A549 (cell line): ENCODE data around the gene GCK.

Source experiments
- TF ChIP-seq, protein P1 (sequence below): fragments of 200-600 bp; sonication (generic); IDR thresholded peaks from 2 replicates; pipeline ENCODE4 v1.6.1; 2016; ENCODE audit warnings: antibody characterized with exemption, mild to moderate bottlenecking, moderate library complexity
- TF ChIP-seq, protein P2 (sequence below): fragments of >200 bp; sonication (Bioruptor Twin); formaldehyde crosslinking; IDR thresholded peaks from 3 replicates; pipeline ENCODE4 v1.5.1; 2016

- TF ChIP-seq, protein P1, sequence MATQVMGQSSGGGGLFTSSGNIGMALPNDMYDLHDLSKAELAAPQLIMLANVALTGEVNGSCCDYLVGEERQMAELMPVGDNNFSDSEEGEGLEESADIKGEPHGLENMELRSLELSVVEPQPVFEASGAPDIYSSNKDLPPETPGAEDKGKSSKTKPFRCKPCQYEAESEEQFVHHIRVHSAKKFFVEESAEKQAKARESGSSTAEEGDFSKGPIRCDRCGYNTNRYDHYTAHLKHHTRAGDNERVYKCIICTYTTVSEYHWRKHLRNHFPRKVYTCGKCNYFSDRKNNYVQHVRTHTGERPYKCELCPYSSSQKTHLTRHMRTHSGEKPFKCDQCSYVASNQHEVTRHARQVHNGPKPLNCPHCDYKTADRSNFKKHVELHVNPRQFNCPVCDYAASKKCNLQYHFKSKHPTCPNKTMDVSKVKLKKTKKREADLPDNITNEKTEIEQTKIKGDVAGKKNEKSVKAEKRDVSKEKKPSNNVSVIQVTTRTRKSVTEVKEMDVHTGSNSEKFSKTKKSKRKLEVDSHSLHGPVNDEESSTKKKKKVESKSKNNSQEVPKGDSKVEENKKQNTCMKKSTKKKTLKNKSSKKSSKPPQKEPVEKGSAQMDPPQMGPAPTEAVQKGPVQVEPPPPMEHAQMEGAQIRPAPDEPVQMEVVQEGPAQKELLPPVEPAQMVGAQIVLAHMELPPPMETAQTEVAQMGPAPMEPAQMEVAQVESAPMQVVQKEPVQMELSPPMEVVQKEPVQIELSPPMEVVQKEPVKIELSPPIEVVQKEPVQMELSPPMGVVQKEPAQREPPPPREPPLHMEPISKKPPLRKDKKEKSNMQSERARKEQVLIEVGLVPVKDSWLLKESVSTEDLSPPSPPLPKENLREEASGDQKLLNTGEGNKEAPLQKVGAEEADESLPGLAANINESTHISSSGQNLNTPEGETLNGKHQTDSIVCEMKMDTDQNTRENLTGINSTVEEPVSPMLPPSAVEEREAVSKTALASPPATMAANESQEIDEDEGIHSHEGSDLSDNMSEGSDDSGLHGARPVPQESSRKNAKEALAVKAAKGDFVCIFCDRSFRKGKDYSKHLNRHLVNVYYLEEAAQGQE, result no peak
- TF ChIP-seq, protein P2, sequence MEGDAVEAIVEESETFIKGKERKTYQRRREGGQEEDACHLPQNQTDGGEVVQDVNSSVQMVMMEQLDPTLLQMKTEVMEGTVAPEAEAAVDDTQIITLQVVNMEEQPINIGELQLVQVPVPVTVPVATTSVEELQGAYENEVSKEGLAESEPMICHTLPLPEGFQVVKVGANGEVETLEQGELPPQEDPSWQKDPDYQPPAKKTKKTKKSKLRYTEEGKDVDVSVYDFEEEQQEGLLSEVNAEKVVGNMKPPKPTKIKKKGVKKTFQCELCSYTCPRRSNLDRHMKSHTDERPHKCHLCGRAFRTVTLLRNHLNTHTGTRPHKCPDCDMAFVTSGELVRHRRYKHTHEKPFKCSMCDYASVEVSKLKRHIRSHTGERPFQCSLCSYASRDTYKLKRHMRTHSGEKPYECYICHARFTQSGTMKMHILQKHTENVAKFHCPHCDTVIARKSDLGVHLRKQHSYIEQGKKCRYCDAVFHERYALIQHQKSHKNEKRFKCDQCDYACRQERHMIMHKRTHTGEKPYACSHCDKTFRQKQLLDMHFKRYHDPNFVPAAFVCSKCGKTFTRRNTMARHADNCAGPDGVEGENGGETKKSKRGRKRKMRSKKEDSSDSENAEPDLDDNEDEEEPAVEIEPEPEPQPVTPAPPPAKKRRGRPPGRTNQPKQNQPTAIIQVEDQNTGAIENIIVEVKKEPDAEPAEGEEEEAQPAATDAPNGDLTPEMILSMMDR, result no peak
Observed at GRCh38 chr7:44117801-44118429, 71.3 kb downstream of the GCK start.
